Right atrium auricular region (tissue), 2 donors: Measurements from ENCODE around the gene DGCR2. TPM values are rescaled to one million over a fixed set of nuclear protein-coding genes. Genes with fewer than 3 reads are reported as not detected.
"Not testable (repeated sequence)": the region's sequence is repeated elsewhere in the genome, so short reads cannot be mapped to it uniquely, and the experiment has no call there.

Source experiments
- DNase-seq: peaks from one replicate; pipeline ENCODE4 v3.0.0-alpha.2; 2019; ENCODE audit warnings: low spot score
- H3K27ac ChIP-seq, 2 donors: fragments of 200-600 bp; sonication (generic); 1 replicate in 1 of 2; 2 replicates in 1 of 2; pipeline ENCODE4 v1.5.1; 2016 to 2019
- H3K27me3 ChIP-seq, 2 donors: fragments of 200-600 bp; sonication (generic); one replicate each; pipeline versions ENCODE4 v1.5.1 to v1.6.0; 2017 to 2019
- H3K36me3 ChIP-seq: fragments of 200-600 bp; sonication (generic); one replicate; pipeline ENCODE4 v1.5.1; 2016
- H3K4me1 ChIP-seq, 2 donors: fragments of 200-600 bp; sonication (generic); one replicate each; pipeline versions ENCODE4 v1.5.1 to v1.6.0; 2017 to 2019
- H3K4me3 ChIP-seq, 2 donors: fragments of 200-600 bp; sonication (generic); 1 replicate in 1 of 2; 2 replicates in 1 of 2; pipeline ENCODE4 v1.5.1; 2017 to 2019; ENCODE audit warnings: mild to moderate bottlenecking in 1 of 2, moderate library complexity in 1 of 2
- H3K9me3 ChIP-seq, 2 donors: fragments of 200-600 bp; sonication (generic); one replicate each; pipeline ENCODE4 v1.5.1; 2019
- CTCF ChIP-seq, 2 donors: fragments of 200-600 bp; sonication (generic); IDR thresholded peaks; one replicate each; pipeline ENCODE4 v1.5.1; 2019; ENCODE audit warnings: antibody characterized with exemption in 2 of 2
- total RNA-seq, 2 donors: library from RNA; depleted of rRNA; stranded (reverse); fragments of >200 nt; gene quantifications; one replicate each; pipeline ENCODE4 v1.1.0, GENCODE V29; 2016

DGCR2 gene
- total RNA-seq, 2 donors from 2014 or later = 32.8 to 48.1 TPM

DNA sequence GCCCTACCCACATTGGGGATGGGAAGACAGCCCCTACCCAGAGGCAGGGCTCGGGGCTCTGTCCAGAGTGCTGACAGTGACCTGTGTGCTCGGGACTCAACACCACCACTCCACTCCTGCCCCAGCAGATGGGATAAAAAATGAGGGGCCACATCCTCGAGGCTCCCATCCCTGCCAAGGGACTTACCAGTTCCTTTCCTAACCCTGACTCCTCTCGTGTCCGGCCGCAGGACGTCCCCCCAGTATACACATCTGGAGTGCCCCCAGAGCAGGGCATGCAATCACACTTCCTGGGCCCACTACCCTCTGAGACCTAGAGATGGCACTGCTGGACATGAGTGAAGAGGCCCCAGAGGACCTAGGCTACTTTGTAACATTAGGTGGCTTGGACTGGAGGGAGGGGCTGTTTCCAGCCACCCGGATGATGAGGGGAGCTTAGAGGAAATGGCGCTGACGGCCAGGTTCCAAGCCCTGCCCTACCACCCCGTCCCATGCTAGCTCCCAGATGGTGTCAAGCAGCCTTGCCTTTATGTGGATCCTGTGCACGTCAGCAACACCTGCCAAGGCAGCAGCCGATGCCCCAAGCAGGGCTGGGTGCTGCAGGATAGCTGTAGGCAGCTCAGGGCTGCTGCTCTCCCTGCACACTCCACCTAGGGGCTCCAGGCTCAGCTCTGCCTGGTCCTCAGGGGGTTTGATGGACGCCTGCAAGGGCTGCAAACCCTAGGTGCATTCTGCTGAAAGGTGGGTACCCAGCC is 86.6 kb downstream of the DGCR2 start:
- H3K4me1 ChIP-seq = no peaks in the 10 kb centered on the region
- no peaks in the 10 kb centered on the region for H3K27me3 ChIP-seq
- H3K27ac ChIP-seq = no peak overlapping the region
- no peak overlapping the region for H3K4me3 ChIP-seq
- no peak for TF ChIP-seq CTCF (IDR thresholded peaks at IDR 0.05)
- peaks cover 28% of the 10 kb centered on the region for H3K36me3 ChIP-seq
- no peak for DNase-seq
- H3K9me3 ChIP-seq = no peaks in the 10 kb centered on the region

DNA sequence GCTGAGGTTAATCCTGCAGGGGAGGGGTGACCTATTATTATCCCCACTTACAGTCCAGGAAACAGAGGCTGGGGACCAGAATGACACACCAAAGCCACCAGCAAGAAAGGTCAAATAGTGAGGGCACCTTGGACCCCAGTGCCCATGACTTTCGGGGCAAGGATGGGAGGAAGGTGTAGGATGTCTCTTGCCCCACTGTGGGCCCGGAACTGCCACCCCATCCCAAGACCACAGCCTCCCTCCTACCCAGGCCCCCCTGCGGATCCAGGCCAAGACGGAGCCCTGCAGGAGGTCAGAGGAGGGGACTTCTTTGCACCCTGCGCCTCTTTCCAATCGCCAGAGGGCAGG is 87.1 kb downstream of the DGCR2 start:
- DNase-seq, H3K27ac ChIP-seq, H3K4me3 ChIP-seq, H3K27me3 ChIP-seq, H3K9me3 ChIP-seq, H3K4me1 ChIP-seq: not testable (repeated sequence)
- peaks cover 23% of the 10 kb centered on the region for H3K36me3 ChIP-seq

GRCh38 chr22:19034724-19035120 is 87.5 kb downstream of the DGCR2 start:
- not testable (repeated sequence) for H3K4me1 ChIP-seq, H3K4me3 ChIP-seq, DNase-seq, H3K27me3 ChIP-seq, H3K9me3 ChIP-seq, H3K27ac ChIP-seq
- peaks cover 19% of the 10 kb centered on the region for H3K36me3 ChIP-seq

GRCh38 chr22:19034031-19034723 is 88.0 kb downstream of the DGCR2 start:
- not testable (repeated sequence) for H3K27me3 ChIP-seq, H3K4me1 ChIP-seq, DNase-seq, H3K4me3 ChIP-seq, H3K27ac ChIP-seq, H3K9me3 ChIP-seq
- peaks cover 17% of the 10 kb centered on the region for H3K36me3 ChIP-seq

- H3K4me3 ChIP-seq, DNase-seq, H3K4me1 ChIP-seq, H3K27me3 ChIP-seq, H3K9me3 ChIP-seq, H3K27ac ChIP-seq: not testable (repeated sequence)
- H3K36me3 ChIP-seq = peaks cover 10% of the 10 kb centered on the region
Observed at GRCh38 chr22:19033568-19033905, 88.7 kb downstream of the DGCR2 start.

DNA sequence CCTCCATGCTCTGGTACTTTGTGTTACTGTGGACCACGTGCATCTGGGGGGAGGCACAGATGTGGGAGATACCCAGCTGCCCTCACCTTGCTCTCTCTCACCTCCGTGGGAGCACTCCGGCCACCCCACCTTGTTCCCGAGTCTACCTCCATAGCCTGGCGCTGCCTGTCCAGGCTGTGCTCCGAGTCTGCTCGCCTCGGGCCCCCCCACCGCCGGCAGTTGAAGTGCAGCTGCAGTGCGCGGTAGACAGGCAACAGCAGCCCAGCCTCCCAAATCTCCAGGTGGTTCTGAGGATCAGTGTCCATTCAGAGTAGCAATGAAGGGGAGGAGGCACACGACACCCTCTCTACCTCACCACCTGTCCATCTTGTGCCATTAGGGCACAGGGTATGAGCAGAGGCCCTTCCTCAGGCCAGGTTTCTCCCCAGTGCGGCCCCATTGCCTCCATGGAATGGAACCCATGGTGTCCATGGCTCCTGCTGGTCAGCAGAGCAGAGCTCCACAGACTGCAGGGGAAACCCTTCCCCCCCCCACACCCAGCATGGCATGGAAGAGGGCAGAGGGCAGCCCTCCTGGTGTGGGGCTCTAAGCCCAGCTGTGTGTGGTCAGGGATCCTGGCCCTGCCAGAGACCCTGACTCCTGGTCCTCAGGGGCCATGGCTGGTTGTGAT is 89.2 kb downstream of the DGCR2 start:
- not testable (repeated sequence) for H3K4me3 ChIP-seq, H3K27me3 ChIP-seq, H3K4me1 ChIP-seq, DNase-seq, H3K36me3 ChIP-seq, H3K27ac ChIP-seq, H3K9me3 ChIP-seq

GRCh38 chr22:19032156-19032785 is 89.9 kb downstream of the DGCR2 start:
- not testable (repeated sequence) for DNase-seq, H3K27me3 ChIP-seq, H3K9me3 ChIP-seq, H3K4me1 ChIP-seq, H3K36me3 ChIP-seq, H3K4me3 ChIP-seq, H3K27ac ChIP-seq

DNA sequence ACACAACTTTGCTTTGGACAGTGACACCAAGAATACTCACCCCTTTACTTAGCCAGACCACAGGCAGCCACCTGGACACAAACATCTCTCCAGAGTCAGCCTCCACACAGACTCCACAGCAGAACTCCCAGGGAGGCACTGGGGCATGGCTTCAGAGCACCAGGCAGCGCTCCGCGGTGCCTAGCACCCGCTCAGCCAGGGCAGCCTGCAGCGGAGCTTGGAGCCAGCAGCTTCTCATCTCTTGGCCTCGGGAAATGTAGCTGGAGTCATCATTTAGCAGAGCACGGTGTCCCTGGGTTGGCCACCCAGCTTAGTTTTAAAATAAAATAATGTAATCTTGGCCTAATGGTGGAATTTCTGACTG is 91.3 kb downstream of the DGCR2 start:
- H3K4me3 ChIP-seq, H3K9me3 ChIP-seq, H3K4me1 ChIP-seq, H3K27me3 ChIP-seq, H3K27ac ChIP-seq, H3K36me3 ChIP-seq: not testable (repeated sequence)
- peak; percentile 1 for DNase-seq

- H3K4me1 ChIP-seq, H3K36me3 ChIP-seq, H3K27me3 ChIP-seq, H3K27ac ChIP-seq, H3K9me3 ChIP-seq, H3K4me3 ChIP-seq: not testable (repeated sequence)
- peak; percentile 48 for DNase-seq
Observed at GRCh38 chr22:19030226-19030888, 91.9 kb downstream of the DGCR2 start.

- not testable (repeated sequence) for H3K9me3 ChIP-seq, H3K36me3 ChIP-seq, H3K4me3 ChIP-seq, H3K27me3 ChIP-seq, H3K4me1 ChIP-seq, H3K27ac ChIP-seq
- peak; percentile 1 for DNase-seq
Observed at GRCh38 chr22:19029113-19030103, 92.8 kb downstream of the DGCR2 start.

DNA sequence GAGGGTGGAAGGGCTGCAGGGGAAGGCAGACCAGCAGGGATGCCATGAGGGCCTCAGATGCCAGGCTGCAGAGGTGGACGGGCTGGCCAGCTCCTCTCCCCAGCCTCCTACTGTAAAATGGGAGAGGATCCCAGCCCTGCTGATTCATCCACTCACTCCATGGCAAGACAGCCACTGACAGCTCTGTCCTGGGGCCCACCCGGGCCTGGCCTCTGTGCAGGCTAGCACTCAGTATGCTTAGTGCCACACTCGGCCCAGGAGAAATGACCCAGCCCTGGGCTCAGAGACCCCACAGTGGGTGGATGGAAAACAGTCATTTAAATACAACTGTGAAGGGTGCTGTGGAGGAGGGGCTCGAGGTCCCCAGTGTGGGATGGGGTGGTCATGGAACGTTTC is 94.2 kb downstream of the DGCR2 start:
- not testable (repeated sequence) for H3K27ac ChIP-seq, H3K4me1 ChIP-seq, H3K4me3 ChIP-seq, H3K36me3 ChIP-seq, H3K9me3 ChIP-seq, DNase-seq, H3K27me3 ChIP-seq

- not testable (repeated sequence) for DNase-seq, H3K27ac ChIP-seq, H3K9me3 ChIP-seq, H3K27me3 ChIP-seq, H3K36me3 ChIP-seq, H3K4me1 ChIP-seq, H3K4me3 ChIP-seq
Observed at GRCh38 chr22:19027371-19028059, 94.7 kb downstream of the DGCR2 start.
